Stimulated activated memory B cell treated with anti-CD40 and anti-IgM and Interleukin-4, amounts not matched to agents 10 μg/mL and 1 μg/mL and 100 μg/mL, for 72 hours (primary cell): Measurements from ENCODE around the gene ACTA1.
A peak's percentile ranks its signal among the peaks of the same experiment; 100 is the strongest.

ENCODE experiments used
- ATAC-seq: fragments of 150-1000 bp; cut with Tn5 transposase; 2 replicates; pipeline ENCODE4 v1.10.0; 2021
- H3K27ac Mint-ChIP-seq: one replicate; pipeline ENCODE4 v1.8.0; 2022; ENCODE audit warnings: mild to moderate bottlenecking, mixed read lengths
- H3K27me3 Mint-ChIP-seq: one replicate; pipeline ENCODE4 v1.8.0; 2022; ENCODE audit warnings: mixed read lengths
- H3K36me3 Mint-ChIP-seq: one replicate; pipeline ENCODE4 v1.8.0; 2022; ENCODE audit warnings: mixed read lengths
- H3K4me1 Mint-ChIP-seq: one replicate; pipeline ENCODE4 v1.8.0; 2022; ENCODE audit warnings: mixed read lengths
- H3K4me3 Mint-ChIP-seq: one replicate; pipeline ENCODE4 v1.8.0; 2022; ENCODE audit warnings: mild to moderate bottlenecking, moderate library complexity, mixed read lengths
- H3K9me3 Mint-ChIP-seq: one replicate; pipeline ENCODE4 v1.8.0; 2022; ENCODE audit warnings: mixed read lengths

ACTA1 gene

DNA sequence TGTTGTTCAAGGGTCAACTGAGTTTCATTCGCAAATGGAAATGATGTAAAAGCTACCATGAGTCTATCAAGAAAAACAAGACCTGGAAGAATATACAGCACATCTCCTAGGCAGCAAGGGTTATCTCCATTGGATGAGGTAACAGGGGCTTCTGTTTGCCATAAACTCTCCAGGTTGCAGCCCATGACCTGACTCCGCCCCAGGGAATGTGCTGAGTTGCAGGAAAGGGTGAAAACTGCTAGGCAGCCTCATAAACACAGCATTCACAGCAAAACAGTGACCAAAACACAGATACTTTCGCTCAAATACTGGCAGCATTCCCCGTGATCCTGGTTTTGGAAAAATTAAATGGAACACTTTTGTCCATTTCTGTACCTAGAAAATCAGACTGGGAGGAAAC lies 20.2 kb upstream of the ACTA1 start:
- peaks cover 36% of the 10 kb centered on the region for H3K36me3 Mint-ChIP-seq
- no peaks in the 10 kb centered on the region for H3K4me1 Mint-ChIP-seq
- no peak overlapping the region for H3K27ac Mint-ChIP-seq
- no peak for ATAC-seq
- no peaks in the 10 kb centered on the region for H3K9me3 Mint-ChIP-seq
- no peak overlapping the region for H3K4me3 Mint-ChIP-seq
- no peaks in the 10 kb centered on the region for H3K27me3 Mint-ChIP-seq

GRCh38 chr1:229452956-229453801 lies 19.3 kb upstream of the ACTA1 start:
- Mint-ChIP-seq H3K4me1 (no peaks in the 10 kb centered on the region), H3K9me3 (no peaks in the 10 kb centered on the region), H3K27ac (no peak overlapping the region), H3K4me3 (no peak overlapping the region), H3K36me3 (peaks cover 32% of the 10 kb centered on the region), H3K27me3 (no peaks in the 10 kb centered on the region)
- no peak for ATAC-seq

DNA sequence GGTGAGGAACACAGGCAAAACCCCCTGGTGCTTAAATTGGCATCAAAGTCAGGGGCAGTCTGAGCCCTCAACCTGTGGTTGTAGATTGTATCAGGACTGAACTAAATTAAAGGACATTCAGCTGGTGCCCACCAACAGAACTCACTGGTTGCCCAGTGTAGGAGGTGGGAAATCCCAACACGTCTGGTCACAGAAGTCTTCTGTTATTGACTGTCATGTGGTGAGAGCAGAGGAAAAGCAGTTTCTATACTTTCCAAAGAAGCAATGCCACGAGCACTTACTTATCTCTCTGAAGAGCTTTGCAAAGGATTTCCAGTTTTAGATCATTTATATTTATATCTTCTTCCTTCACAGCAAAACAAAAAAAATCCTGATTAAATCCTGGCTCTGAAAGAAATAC lies 15.0 kb upstream of the ACTA1 start:
- Mint-ChIP-seq H3K36me3 (peaks cover 25% of the 10 kb centered on the region), H3K9me3 (no peaks in the 10 kb centered on the region)
- no peak for ATAC-seq

DNA sequence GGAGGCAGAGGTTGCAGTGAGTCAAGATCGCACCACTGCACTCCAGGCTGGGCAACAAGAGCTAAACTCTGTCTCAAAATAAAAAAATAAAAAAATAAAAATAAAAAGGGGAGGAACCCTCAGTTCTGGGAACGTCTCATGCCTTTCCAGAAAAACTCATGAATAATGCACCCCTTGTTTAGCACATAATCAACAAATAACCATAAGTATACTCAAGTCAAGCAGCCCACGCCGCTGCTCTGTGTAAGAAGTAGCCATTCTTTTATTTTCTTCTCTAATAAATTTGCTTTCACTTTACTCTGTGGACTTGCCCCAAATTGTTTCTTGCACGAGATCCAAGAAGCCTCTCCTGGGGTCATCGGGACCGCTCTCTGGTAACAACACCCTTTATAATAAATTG lies 14.5 kb upstream of the ACTA1 start:
- ATAC-seq = no peak
- H3K36me3 Mint-ChIP-seq = peaks cover 25% of the 10 kb centered on the region
- no peaks in the 10 kb centered on the region for H3K9me3 Mint-ChIP-seq
- H3K27ac Mint-ChIP-seq = peak overlapping the region; percentile 14
- no peak overlapping the region for H3K4me3 Mint-ChIP-seq
- H3K27me3 Mint-ChIP-seq = no peaks in the 10 kb centered on the region
- H3K4me1 Mint-ChIP-seq = no peaks in the 10 kb centered on the region

More for the DNA sequence above, 15.0 kb upstream of the ACTA1 start:
- Mint-ChIP-seq H3K27me3 (no peaks in the 10 kb centered on the region), H3K4me1 (no peaks in the 10 kb centered on the region), H3K4me3 (no peak overlapping the region), H3K27ac (peak overlapping the region; percentile 14)

DNA sequence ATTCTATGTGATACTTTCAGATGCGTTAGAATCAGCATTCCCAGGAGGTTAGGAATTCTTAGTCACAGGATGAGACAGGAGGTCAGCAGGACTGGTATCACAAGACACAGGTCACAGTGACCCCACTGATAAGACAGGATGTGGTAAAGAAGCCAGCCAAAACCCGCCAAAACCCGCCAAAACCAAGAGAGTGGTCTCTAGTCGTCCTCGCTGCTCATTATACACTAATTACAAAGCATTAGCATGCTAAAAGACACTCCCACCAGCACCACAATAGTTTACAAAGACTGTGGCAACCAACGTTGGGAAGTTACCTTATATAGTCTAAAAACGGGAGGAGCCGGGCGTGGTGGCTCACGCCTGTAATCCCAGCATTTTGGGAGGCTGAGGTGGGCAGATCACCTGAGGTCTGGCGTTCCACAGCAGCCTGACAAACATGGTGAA lies 13.9 kb upstream of the ACTA1 start:
- no peaks in the 10 kb centered on the region for H3K4me1 Mint-ChIP-seq
- H3K36me3 Mint-ChIP-seq = peaks cover 25% of the 10 kb centered on the region
- no peaks in the 10 kb centered on the region for H3K9me3 Mint-ChIP-seq
- no peaks in the 10 kb centered on the region for H3K27me3 Mint-ChIP-seq
- H3K4me3 Mint-ChIP-seq = no peak overlapping the region
- H3K27ac Mint-ChIP-seq = no peak overlapping the region
- no peak for ATAC-seq

DNA sequence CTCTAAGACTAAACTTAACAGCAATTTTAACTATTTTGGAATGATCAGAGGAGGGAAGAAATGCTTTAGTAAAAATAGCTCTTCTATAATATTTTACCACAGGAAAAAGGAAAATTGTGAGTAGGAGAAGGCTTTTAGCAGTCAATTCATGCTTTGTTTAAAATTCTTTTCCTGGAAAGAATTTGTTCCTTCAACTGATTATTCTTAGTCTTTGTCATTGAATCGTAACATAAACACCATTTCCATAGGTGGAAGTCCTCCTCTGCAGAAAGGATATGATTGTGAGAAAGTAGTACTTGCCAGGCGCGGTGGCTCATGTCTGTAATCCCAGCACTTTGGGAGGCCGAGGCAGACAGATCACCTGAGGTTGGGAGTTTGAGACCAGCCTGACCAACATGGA lies 11.9 kb upstream of the ACTA1 start:
- Mint-ChIP-seq H3K27ac (no peak overlapping the region), H3K4me1 (peaks cover 7% of the 10 kb centered on the region), H3K27me3 (no peaks in the 10 kb centered on the region), H3K36me3 (peaks cover 19% of the 10 kb centered on the region), H3K4me3 (no peak overlapping the region), H3K9me3 (no peaks in the 10 kb centered on the region)
- no peak for ATAC-seq

- ATAC-seq = peak; percentile 93
- peaks cover 36% of the 10 kb centered on the region for H3K36me3 Mint-ChIP-seq
- H3K4me3 Mint-ChIP-seq = peak overlapping the region; percentile 50
Measured at GRCh38 chr1:229440851-229441537, 7.1 kb upstream of the ACTA1 start.

GRCh38 chr1:229438021-229438420 lies 4.1 kb upstream of the ACTA1 start:
- no peaks in the 10 kb centered on the region for H3K9me3 Mint-ChIP-seq
- ATAC-seq = no peak
- no peak overlapping the region for H3K4me3 Mint-ChIP-seq
- peaks cover 34% of the 10 kb centered on the region for H3K27me3 Mint-ChIP-seq
- H3K36me3 Mint-ChIP-seq = peaks cover 27% of the 10 kb centered on the region
- H3K4me1 Mint-ChIP-seq = peaks cover 22% of the 10 kb centered on the region
- H3K27ac Mint-ChIP-seq = no peak overlapping the region

More at GRCh38 chr1:229440851-229441537, 7.1 kb upstream of the ACTA1 start:
- peaks cover 8% of the 10 kb centered on the region for H3K27me3 Mint-ChIP-seq
- H3K27ac Mint-ChIP-seq = peak overlapping the region; percentile 91
- no peaks in the 10 kb centered on the region for H3K9me3 Mint-ChIP-seq
- peaks cover 17% of the 10 kb centered on the region for H3K4me1 Mint-ChIP-seq

DNA sequence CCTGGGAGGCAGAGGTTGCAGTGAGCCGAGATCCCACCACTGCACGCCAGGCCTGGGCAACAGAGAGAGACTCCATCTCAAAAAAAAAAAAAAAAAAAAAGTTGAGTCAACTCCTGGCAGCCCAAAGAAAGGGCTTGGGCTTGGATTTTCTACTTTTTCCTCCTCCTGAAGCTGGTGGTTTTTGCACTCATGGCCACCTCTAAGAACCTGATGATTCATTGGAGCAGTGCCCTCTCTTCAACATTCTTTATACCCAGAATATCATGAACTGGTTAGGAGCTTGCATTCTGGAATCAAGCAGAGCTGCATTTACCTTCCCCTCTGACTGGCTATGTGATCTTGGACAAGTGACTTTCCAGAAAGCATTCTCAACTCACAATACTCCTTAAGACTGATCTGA lies 3.5 kb upstream of the ACTA1 start:
- no peak for ATAC-seq
- Mint-ChIP-seq H3K27me3 (peaks cover 40% of the 10 kb centered on the region), H3K9me3 (no peaks in the 10 kb centered on the region), H3K4me3 (no peak overlapping the region), H3K27ac (no peak overlapping the region), H3K4me1 (peaks cover 22% of the 10 kb centered on the region), H3K36me3 (peaks cover 27% of the 10 kb centered on the region)

DNA sequence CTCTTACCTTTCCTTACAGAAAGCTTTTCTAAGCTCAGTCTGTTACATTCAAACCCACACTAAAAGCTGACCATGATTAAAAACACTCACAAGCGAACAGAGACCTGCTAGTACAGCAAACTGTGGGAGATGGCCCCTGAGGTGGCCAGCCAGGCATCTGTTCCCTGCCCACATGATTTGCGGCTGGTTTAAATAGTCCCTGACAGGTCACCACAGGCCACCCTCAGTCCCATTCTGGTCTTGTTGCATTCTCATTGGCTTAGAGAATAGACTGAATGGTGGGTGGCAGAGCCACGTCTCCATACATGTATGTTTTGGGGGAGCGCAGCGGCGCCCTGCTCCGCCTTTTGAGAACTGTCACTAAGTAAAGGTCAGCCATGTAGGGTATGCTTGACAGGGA lies 2.3 kb upstream of the ACTA1 start:
- Mint-ChIP-seq H3K36me3 (peaks cover 29% of the 10 kb centered on the region), H3K9me3 (no peaks in the 10 kb centered on the region), H3K4me1 (peaks cover 27% of the 10 kb centered on the region), H3K27ac (peak overlapping the region; percentile 44), H3K4me3 (no peak overlapping the region), H3K27me3 (peaks cover 52% of the 10 kb centered on the region)
- ATAC-seq = no peak

DNA sequence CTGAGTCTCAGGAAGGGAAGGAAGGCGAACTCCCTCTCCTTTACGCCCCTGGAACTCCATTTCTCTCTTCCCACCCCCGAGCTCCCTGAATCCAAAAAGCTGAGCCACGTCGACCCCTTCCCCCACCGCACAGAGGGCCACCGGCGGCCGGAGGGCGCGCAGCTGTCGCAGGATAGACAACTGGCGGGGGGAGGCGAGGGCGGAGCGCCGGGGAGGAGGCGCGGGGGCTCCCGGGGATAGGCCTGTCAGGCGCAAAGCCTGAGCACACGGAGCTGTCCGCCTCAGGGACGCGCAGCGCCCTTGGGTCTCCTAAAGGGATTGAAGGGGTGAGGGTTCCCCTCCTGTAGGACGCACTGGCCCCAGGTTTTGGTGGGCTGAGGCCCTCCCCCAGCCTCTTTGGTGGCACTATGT lies 752 bp upstream of the ACTA1 start:
- Mint-ChIP-seq H3K27ac (no peak overlapping the region), H3K9me3 (no peaks in the 10 kb centered on the region), H3K36me3 (peaks cover 19% of the 10 kb centered on the region), H3K27me3 (peaks cover 67% of the 10 kb centered on the region), H3K4me3 (no peak overlapping the region), H3K4me1 (peaks cover 24% of the 10 kb centered on the region)
- ATAC-seq = no peak

GRCh38 chr1:229433364-229434004 lies 410 bp downstream of the ACTA1 start:
- H3K4me1 Mint-ChIP-seq = peaks cover 20% of the 10 kb centered on the region
- no peak overlapping the region for H3K27ac Mint-ChIP-seq
- H3K36me3 Mint-ChIP-seq = peaks cover 11% of the 10 kb centered on the region
- peaks cover 69% of the 10 kb centered on the region for H3K27me3 Mint-ChIP-seq
- no peak overlapping the region for H3K4me3 Mint-ChIP-seq
- ATAC-seq = no peak
- no peaks in the 10 kb centered on the region for H3K9me3 Mint-ChIP-seq

DNA sequence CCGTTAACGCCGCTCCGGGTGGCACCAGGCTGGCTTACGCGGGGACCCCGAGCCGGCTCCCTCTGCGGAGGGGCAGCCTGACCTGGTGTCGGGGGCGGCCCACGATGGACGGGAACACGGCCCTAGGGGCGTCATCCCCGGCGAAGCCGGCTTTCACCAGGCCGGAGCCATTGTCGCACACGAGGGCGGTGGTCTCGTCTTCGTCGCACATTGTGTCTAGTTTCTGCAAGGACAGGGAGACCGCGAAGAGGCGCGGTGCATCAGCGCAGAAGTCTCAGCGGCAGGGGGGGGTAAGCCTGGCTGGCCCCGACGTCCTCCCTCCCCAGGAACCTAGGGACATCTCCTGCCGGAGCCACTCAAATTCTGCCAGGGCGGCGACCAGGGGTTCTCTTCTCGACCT lies 989 bp downstream of the ACTA1 start:
- Mint-ChIP-seq H3K9me3 (no peaks in the 10 kb centered on the region), H3K27me3 (peaks cover 75% of the 10 kb centered on the region), H3K36me3 (peaks cover 6% of the 10 kb centered on the region), H3K4me1 (peaks cover 20% of the 10 kb centered on the region), H3K27ac (no peak overlapping the region), H3K4me3 (no peak overlapping the region)
- ATAC-seq = no peak

- Mint-ChIP-seq H3K27ac (no peak overlapping the region), H3K4me1 (peaks cover 20% of the 10 kb centered on the region), H3K4me3 (peak overlapping the region; percentile 36), H3K36me3 (peaks cover 6% of the 10 kb centered on the region), H3K9me3 (no peaks in the 10 kb centered on the region), H3K27me3 (peaks cover 81% of the 10 kb centered on the region)
- ATAC-seq = no peak
Measured at GRCh38 chr1:229432116-229432461, 1.8 kb downstream of the ACTA1 start.

DNA sequence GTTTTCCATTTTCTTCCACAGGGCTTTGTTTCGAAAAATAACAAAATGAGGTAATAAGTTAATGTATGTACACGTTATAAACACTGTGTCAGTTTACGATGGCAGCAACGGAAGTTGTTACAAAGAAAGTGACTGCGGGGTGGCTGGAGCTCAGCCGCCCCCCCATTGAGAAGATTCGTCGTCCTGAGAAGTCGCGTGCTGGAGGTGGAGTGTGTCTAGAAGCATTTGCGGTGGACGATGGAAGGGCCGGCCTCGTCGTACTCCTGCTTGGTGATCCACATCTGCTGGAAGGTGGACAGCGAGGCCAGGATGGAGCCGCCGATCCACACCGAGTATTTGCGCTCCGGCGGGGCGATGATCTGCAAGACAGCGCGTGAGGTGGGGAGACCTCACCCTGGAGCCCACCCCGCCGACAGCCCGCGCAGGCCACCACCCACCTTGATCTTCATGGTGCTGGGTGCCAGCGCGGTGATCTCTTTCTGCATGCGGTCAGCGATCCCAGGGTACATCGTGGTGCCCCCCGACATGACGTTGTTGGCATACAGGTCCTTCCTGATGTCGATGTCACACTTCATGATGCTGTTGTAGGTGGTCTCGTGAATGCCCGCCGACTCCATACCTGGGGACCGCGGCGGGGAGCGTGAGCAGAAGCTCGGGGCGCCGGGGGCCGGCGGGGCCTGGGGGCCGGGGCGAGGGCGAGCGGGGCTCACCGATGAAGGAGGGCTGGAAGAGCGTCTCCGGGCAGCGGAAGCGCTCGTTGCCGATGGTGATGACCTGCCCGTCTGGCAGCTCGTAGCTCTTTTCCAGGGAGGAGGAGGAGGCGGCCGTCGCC lies 2.4 kb downstream of the ACTA1 start:
- Mint-ChIP-seq H3K27me3 (peaks cover 82% of the 10 kb centered on the region), H3K4me3 (peak overlapping the region; percentile 65), H3K36me3 (peaks cover 6% of the 10 kb centered on the region), H3K9me3 (no peaks in the 10 kb centered on the region), H3K27ac (peak overlapping the region; percentile 64), H3K4me1 (peaks cover 20% of the 10 kb centered on the region)
- no peak for ATAC-seq
